SH-SY5Y (cell line): ENCODE data around the gene ATG2B.

ENCODE experiments used
- GATA2 ChIP-seq: IDR thresholded peaks from 2 replicates; pipeline ENCODE4 v1.6.1; 2011; ENCODE audit warnings: mild to moderate bottlenecking, low read depth, low read length
- GATA3 ChIP-seq: IDR thresholded peaks from 2 replicates; pipeline ENCODE4 v1.6.1; 2011; ENCODE audit warnings: low read depth, mild to moderate bottlenecking, low read length, moderate library complexity

Gene ATG2B

DNA sequence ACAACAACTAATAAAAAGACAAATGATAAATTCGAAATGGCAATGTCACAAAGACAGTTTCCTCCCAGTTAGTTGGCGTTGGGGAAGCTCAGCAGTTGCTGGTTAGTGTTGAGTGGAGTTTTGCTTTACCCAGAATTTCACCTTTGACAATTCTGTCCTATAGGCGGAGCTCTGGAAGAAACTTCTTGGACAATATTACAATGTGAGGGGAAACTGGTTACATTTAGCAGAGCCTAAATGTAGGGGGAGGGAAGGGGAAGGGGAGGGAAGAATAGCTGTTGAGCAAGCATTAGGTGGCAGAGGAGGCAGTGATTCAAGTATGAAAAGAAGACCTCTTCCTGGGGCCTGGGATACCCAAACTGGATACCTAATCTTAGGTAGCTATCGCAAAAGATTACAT, 55.7 kb downstream of the ATG2B start:
- TF ChIP-seq GATA3: no peak
- no peak for TF ChIP-seq GATA2

DNA sequence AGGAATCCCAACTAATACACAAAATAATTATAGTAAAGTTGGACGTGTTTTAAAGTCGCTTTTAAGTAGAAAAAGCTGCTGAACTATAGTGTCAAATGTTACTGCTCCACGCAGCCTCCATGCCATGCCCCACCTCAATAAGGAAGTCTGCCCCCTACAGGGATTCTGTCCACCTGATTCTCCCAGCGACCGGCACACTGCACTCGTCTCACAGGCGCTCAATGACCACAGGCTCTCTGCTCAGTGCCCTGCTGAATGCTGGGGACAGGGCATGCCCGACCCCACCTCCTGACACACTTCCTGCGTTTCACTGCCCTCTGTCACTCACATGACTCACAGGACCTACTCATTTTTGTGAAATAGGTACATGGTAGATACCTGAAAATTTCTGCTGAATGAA, 58.2 kb downstream of the ATG2B start:
- TF ChIP-seq GATA2 (no peak), GATA3 (no peak)

DNA sequence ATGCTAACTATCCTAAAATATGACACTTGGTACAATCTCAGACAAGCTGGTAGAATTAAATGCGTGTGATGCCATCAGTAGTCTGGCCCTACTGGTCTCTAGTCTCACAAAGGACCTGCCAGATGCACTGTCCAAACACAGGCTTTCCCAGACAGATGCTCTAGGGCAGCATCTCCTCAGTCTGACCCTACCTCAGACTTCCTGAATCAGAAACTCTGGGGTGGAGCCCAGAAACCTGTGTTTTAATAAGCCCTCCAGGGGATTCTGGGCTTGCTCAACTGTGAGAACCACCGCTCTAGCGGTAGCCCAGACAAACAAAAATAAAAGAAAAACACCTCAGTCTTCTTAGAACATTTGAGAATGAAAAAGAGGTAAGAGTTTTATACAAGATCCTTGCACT, 59.2 kb downstream of the ATG2B start:
- TF ChIP-seq GATA3 (no peak), GATA2 (no peak)

DNA sequence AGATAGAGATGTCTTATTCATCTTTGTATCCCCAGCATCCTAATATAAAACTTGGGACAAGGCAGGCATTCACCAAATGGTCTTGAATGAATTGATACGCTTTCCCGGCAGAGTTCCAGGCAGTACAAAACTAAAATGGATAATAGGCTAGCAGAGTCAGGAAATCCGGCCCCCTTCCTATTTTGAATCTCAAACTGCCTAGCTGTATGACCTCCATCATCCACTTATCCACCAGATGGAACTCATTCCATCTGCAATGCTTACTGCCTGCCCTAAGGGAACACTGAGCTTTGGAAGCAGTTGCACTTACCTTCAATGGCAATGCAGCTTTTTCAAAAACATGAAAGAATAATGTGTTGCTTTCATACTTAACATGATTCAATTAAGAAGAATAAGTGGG, 63.7 kb downstream of the ATG2B start:
- TF ChIP-seq GATA2 (no peak), GATA3 (no peak)

DNA sequence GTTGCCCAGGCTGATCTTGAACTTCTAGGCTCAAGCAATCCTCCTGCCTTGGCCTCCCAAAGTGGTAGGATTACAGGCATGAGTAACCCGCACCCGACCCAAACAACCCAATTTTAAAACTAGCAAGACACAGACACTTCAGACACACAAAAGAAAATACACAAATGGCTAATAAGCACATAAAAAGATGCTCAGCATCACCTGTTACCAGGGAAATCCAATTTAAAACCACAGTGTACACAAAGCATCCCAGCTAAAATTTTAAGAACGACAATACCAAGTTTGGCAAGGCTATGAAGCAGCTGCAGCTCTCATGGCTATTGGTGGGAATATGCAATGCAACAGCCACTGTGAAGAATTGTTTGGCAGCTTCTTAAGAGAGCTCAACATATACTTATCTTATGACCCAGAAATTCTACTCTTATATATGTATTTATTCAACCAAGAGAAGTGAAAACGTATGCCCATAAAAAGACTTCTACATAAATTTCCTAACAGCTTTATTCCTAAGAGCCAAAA, 65.1 kb downstream of the ATG2B start:
- TF ChIP-seq GATA2 (no peak), GATA3 (no peak)

DNA sequence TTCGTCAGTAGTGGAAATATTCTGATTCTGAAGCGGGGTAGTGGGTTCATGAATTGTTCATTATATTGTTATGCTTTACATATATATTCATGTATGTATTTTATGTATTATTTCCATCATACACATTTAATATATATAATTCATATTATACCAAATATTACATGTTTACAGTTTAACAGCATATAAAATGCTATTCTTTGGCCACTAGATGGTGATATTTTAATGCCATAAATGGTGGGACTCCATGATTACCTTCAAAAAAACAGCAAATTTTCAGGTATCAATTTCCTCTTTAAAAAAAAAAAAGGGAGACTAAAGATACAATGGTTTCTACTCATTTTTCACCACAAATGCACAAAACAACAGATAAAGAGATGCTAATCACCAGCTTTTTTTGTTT, 66.1 kb downstream of the ATG2B start:
- no peak for TF ChIP-seq GATA2
- no peak for TF ChIP-seq GATA3

DNA sequence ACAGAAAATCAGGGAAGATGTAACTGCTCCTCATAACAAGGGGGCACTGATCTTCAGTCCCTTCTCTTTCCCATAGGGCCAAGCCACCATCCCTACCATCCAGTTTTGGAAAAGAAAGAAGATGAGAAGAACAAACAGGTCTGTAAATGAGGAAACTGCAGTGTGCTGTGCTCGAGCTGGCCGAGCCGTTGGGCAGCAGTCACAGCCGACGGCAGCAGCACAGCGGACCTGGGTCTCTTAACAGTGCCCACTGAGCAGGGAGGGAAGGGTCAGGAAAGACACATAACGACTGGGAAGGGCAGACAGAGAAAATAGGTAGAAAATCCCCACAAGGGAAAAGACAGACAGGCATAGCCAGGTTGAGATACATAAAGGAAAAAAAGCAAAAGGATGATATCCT, 68.9 kb downstream of the ATG2B start:
- TF ChIP-seq GATA3 (no peak), GATA2 (no peak)

DNA sequence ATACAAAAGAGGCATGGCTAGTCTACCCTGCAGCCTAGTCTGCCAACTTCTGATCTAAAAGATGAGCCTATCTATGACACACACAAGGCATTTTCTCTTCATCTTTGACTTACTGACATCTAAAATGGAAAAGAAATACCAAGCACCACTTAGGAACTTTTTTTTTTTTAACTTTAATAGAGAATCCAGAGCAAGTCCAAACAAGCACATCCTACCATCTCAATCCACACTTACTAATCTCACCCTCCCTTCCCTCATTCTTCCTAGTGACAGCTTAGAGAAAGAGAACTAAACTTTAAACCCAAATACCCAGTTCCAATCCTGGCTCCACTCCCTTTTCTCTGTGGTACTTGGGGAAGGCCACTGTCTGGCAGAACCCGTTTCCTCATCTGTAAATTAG, 75.3 kb downstream of the ATG2B start:
- no peak for TF ChIP-seq GATA3
- no peak for TF ChIP-seq GATA2

DNA sequence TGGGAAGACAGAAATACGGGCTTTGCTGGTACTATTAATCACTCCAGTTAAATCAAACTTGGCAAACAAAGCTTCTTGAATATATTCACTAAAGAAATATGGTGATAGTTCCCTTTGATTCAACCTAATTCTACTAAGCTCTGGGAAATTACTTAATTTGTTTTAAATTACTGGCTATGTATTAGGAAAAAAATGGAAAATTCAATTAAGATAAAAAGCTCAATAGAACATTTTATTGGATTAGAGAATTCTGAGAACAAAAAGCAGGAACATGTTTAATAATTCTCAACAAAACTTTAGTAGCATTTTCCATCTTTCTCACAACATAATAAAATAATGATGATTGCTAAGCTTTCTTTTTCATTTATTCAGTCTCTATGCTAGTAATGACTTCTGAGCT, 76.9 kb downstream of the ATG2B start:
- TF ChIP-seq GATA2 (no peak), GATA3 (no peak)

DNA sequence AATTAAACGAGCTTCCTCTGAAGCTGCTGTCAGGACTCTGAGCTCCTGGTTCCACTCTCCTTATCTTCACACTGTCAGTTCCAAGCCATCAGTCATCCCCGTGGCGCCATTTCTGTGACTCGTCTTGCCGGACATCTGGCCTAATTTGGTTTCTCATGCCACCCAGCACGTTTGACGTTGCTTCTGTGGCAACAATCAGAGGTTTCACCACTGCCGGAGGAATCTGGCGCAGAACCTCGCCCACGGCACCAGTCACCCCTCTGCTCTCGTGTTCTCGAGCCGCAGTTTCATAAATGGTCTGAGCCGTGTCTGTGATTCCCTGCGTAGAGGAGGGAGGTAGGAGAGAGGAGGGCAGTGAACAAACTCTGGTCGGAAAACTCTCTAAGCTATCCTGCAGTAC, 77.5 kb downstream of the ATG2B start:
- peak; percentile 62 for TF ChIP-seq GATA3
- peak; percentile 95 for TF ChIP-seq GATA2

DNA sequence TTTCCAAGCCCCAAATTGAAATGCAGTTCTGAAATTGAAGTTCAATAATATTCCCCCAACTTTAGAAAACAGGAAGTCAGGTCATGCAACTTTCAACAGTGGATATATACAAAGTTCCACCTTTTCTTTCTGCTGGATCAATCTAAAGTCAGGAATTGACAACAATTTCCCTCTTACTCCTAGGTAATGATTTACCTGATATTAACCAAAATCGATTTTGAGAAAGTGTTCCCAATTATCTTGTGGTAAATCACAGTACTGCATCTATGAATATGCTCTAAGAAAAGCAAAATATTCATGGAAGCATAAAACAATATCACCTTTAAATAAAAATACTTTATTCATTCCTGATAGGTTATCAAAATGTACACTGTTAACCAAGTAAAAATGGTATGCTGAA, 78.7 kb downstream of the ATG2B start:
- no peak for TF ChIP-seq GATA3
- no peak for TF ChIP-seq GATA2

DNA sequence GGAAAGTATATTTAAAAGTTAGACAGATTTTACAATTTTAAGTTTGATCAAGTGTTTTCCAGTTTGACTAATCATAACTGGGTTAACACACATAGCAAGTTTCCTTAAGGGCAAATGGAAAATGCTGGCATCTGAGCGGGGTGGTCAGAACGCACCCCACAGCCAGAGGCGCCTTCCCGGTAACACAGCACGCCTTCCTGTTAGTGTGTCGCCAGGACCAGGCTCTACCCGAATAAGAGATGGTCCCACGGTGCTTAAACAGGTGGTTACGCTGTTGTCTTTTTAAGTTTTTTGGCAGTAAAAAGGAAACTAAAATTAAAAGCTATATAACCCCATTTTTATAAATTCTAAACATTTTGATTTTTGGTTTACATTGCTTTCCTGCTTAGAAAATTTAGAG, 79.1 kb downstream of the ATG2B start:
- no peak for TF ChIP-seq GATA3

DNA sequence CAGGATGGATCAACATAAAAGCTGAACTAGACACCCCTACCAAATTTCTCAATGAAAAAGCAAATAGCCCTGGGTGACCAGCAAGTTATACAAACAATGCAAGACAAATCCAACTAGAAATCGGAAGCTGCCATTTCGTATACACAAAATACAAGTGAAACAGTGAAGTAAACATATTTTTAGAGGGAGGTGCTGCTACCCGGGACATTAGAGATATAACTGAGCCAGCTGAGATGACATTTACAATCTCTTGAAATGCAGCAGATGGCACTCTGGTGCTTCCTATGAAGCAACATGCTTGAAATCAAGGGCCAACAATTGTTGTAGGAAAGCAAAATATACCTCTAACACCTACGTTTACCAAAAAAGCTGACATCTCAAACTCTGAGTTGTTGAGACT, 81.7 kb downstream of the ATG2B start:
- TF ChIP-seq GATA2 (no peak), GATA3 (no peak)

DNA sequence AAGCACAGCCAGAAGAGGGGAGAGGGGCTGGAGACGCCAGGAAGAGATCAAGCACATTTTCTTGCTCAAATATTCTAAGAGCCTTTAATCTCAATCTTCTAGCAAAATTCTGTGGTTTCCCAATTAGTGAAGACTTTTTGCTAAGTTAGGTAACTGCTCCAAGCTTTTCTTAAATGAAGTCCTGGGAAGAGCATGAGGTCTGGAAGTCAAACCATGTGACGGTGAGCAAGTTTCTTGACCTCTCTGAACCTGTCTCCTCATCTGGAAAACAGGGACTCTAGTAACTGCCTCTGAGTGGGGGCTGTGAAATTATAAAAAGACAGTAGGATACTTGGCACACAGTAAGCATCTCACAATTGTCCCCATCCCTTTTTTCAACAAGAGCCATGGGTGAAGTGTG, 83.0 kb downstream of the ATG2B start:
- TF ChIP-seq GATA3 (no peak), GATA2 (no peak)

DNA sequence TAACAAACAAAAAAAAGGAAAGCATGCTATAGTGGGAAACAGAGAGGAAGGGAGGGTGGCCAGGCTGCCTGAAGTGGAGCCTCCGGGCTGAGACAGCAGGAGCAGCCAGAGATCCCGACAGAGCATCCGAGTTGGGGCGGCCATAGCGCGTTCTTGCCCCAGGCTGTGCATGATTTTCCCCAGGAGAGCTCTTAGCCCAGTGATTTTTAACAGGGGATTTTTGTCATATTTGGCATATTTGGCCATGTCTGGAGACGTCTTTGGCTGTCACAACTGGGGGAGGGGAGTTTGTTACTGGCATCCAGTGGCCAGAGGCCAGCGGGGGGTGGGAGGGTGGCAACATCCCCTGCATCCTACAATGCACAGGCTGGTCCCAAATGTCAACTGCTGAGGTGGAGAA, 83.6 kb downstream of the ATG2B start:
- TF ChIP-seq GATA2 (no peak), GATA3 (no peak)

DNA sequence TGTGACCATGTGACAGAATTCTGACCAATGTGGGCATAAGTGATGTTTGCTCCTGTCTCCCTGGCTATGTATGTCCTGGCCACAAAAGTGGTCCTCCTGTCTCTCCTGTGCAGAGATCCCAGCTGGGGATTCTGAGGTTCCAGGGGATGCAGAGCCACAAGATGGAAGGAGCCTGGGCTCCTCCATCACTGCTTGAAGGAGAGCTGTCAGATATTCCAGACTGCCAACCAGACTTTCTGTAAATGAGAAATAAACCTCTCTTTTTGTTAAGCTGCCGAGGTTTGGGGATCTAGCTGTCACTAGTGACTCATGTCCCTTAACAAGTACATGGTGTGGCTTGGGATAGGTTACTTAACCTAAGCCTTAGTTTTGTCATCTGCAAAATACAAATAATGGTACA, 85.3 kb downstream of the ATG2B start:
- no peak for TF ChIP-seq GATA3
- no peak for TF ChIP-seq GATA2
